Cardiac fibroblast (primary cell): ENCODE results near the gene SELENOS.

Experiments
- DNase-seq, 2 donors: peaks; one replicate each; pipeline versions ENCODE4 v3.0.0 to v3.0.0-alpha.2; 2010; ENCODE audit warnings: low read depth in 2 of 2
- H3K4me3 ChIP-seq, 2 donors: replicated peaks in 1 of 2; 1 replicate in 1 of 2; 2 replicates in 1 of 2; pipeline ENCODE4 v1.5.1; 2011; ENCODE audit warnings: low read depth in 2 of 2, low read length in 2 of 2, mild to moderate bottlenecking in 2 of 2, moderate library complexity in 1 of 2
- CTCF ChIP-seq: IDR thresholded peaks from one replicate; pipeline ENCODE4 v1.5.1; 2011; ENCODE audit warnings: low read depth, mild to moderate bottlenecking, low read length, inconsistent platforms

The SELENOS gene

GRCh38 chr15:101277038-101277822 lies at the start of gene SELENOS:
Gene SELENOS (minus strand): TSS chr15:101277485. CDS start chr15:101277417, 68 bp downstream.
- no peak for TF ChIP-seq CTCF
- DNase-seq = peak; percentile 88 to 95
- H3K4me3 ChIP-seq = peak within 1 kb of the TSS; percentile 77 to 93

GRCh38 chr15:101326462-101327146 lies 49.3 kb upstream of the SELENOS start:
- no peak for DNase-seq
- TF ChIP-seq CTCF = no peak
- no peak overlapping the region for H3K4me3 ChIP-seq

GRCh38 chr15:101326026-101326315 lies 48.7 kb upstream of the SELENOS start:
- H3K4me3 ChIP-seq = no peak overlapping the region
- no peak for TF ChIP-seq CTCF

GRCh38 chr15:101325263-101326025 lies 48.2 kb upstream of the SELENOS start:
- no peak for TF ChIP-seq CTCF
- no peak for DNase-seq
- H3K4me3 ChIP-seq = no peak overlapping the region

More at GRCh38 chr15:101326026-101326315, 48.7 kb upstream of the SELENOS start:
- no peak for DNase-seq

- no peak for TF ChIP-seq CTCF
- DNase-seq = no peak
- no peak overlapping the region for H3K4me3 ChIP-seq
Observed at GRCh38 chr15:101324524-101325177, 47.4 kb upstream of the SELENOS start.

GRCh38 chr15:101323793-101324523 lies 46.7 kb upstream of the SELENOS start:
- no peak overlapping the region for H3K4me3 ChIP-seq
- no peak for DNase-seq
- no peak for TF ChIP-seq CTCF
